Liver (tissue), 2 donors: ENCODE measurements around the gene ADAMTS16.

ENCODE experiments used
- TAF1 ChIP-seq: conservative IDR thresholded peaks from 2 replicates; pipeline ENCODE4 v1.6.1; 2016; ENCODE audit warnings: antibody characterized with exemption, mild to moderate bottlenecking
- TF ChIP-seq, protein P1 (sequence below): IDR thresholded peaks from 2 replicates; pipeline ENCODE4 v1.6.1; 2016; ENCODE audit warnings: antibody characterized with exemption, mild to moderate bottlenecking
- TF ChIP-seq, protein P2 (sequence below): IDR thresholded peaks from 2 replicates; pipeline ENCODE4 v1.6.1; 2016; ENCODE audit warnings: antibody characterized with exemption
- donor health status: healthy.

- no peak for TF ChIP-seq TAF1
- TF ChIP-seq, protein P1, sequence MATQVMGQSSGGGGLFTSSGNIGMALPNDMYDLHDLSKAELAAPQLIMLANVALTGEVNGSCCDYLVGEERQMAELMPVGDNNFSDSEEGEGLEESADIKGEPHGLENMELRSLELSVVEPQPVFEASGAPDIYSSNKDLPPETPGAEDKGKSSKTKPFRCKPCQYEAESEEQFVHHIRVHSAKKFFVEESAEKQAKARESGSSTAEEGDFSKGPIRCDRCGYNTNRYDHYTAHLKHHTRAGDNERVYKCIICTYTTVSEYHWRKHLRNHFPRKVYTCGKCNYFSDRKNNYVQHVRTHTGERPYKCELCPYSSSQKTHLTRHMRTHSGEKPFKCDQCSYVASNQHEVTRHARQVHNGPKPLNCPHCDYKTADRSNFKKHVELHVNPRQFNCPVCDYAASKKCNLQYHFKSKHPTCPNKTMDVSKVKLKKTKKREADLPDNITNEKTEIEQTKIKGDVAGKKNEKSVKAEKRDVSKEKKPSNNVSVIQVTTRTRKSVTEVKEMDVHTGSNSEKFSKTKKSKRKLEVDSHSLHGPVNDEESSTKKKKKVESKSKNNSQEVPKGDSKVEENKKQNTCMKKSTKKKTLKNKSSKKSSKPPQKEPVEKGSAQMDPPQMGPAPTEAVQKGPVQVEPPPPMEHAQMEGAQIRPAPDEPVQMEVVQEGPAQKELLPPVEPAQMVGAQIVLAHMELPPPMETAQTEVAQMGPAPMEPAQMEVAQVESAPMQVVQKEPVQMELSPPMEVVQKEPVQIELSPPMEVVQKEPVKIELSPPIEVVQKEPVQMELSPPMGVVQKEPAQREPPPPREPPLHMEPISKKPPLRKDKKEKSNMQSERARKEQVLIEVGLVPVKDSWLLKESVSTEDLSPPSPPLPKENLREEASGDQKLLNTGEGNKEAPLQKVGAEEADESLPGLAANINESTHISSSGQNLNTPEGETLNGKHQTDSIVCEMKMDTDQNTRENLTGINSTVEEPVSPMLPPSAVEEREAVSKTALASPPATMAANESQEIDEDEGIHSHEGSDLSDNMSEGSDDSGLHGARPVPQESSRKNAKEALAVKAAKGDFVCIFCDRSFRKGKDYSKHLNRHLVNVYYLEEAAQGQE, result no peak
- TF ChIP-seq, protein P2, sequence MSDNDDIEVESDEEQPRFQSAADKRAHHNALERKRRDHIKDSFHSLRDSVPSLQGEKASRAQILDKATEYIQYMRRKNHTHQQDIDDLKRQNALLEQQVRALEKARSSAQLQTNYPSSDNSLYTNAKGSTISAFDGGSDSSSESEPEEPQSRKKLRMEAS, result no peak
Observed at GRCh38 chr5:5278815-5279381, 138.8 kb downstream of the ADAMTS16 start.
